Endothelial cell (in vitro differentiated cells): Measurements from ENCODE around the gene DDX20. TPM values are rescaled to one million over a fixed set of nuclear protein-coding genes. Genes with fewer than 3 reads are reported as not detected.
"Not testable (repeated sequence)": the region's sequence is repeated elsewhere in the genome, so short reads cannot be mapped to it uniquely, and the experiment has no call there.

Experiments
- DNase-seq: peaks from one replicate; pipeline ENCODE4 v3.0.0; 2021; ENCODE audit warnings: low spot score
- H3K27ac Mint-ChIP-seq: one replicate; pipeline ENCODE4 v1.8.0; 2021; ENCODE audit warnings: mixed read lengths, inconsistent platforms; ENCODE audit not compliant: unreplicated experiment
- H3K27me3 Mint-ChIP-seq: one replicate; pipeline ENCODE4 v1.8.0; 2021; ENCODE audit warnings: mild to moderate bottlenecking, moderate library complexity, mixed read lengths, inconsistent platforms; ENCODE audit not compliant: unreplicated experiment
- H3K36me3 Mint-ChIP-seq: one replicate; pipeline ENCODE4 v1.8.0; 2021; ENCODE audit warnings: mild to moderate bottlenecking, low read depth, mixed read lengths, inconsistent platforms; ENCODE audit not compliant: unreplicated experiment
- H3K4me1 Mint-ChIP-seq: one replicate; pipeline ENCODE4 v1.8.0; 2021; ENCODE audit warnings: mild to moderate bottlenecking, mixed read lengths, inconsistent platforms; ENCODE audit not compliant: unreplicated experiment
- H3K4me3 Mint-ChIP-seq: one replicate; pipeline ENCODE4 v1.8.0; 2021; ENCODE audit warnings: mild to moderate bottlenecking, mixed read lengths, inconsistent platforms; ENCODE audit not compliant: unreplicated experiment
- H3K9me3 Mint-ChIP-seq: one replicate; pipeline ENCODE4 v1.8.0; 2021; ENCODE audit warnings: mixed read lengths, inconsistent platforms; ENCODE audit not compliant: unreplicated experiment
- total RNA-seq: library from RNA; stranded (reverse); fragmentation: NEBNext Ultra II Directional; extraction: Animal tissue kit (Norgen Biotek cat#: 25700); gene quantifications from one replicate; pipeline ENCODE4 v1.2.1, GENCODE V29; 2021; ENCODE audit not compliant: unreplicated experiment
- TF ChIP-seq, protein P1 (sequence below): fragments of 200-600 bp; sonication (generic); IDR thresholded peaks from one replicate; pipeline ENCODE4 v1.5.0; 2021; ENCODE audit warnings: antibody characterized with exemption; ENCODE audit not compliant: unreplicated experiment

Gene DDX20
- total RNA-seq, 1 donor from 2014 or later = 18.8 TPM

- Mint-ChIP-seq H3K9me3 (no peaks in the 10 kb centered on the region), H3K27me3 (no peaks in the 10 kb centered on the region), H3K4me1 (peaks cover 7% of the 10 kb centered on the region), H3K4me3 (no peak overlapping the region), H3K36me3 (no peaks in the 10 kb centered on the region), H3K27ac (no peak overlapping the region)
- DNase-seq = no peak
- TF ChIP-seq, protein P1, sequence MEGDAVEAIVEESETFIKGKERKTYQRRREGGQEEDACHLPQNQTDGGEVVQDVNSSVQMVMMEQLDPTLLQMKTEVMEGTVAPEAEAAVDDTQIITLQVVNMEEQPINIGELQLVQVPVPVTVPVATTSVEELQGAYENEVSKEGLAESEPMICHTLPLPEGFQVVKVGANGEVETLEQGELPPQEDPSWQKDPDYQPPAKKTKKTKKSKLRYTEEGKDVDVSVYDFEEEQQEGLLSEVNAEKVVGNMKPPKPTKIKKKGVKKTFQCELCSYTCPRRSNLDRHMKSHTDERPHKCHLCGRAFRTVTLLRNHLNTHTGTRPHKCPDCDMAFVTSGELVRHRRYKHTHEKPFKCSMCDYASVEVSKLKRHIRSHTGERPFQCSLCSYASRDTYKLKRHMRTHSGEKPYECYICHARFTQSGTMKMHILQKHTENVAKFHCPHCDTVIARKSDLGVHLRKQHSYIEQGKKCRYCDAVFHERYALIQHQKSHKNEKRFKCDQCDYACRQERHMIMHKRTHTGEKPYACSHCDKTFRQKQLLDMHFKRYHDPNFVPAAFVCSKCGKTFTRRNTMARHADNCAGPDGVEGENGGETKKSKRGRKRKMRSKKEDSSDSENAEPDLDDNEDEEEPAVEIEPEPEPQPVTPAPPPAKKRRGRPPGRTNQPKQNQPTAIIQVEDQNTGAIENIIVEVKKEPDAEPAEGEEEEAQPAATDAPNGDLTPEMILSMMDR = no peak
Observed at GRCh38 chr1:111792249-111792648, 36.5 kb downstream of the DDX20 start.

GRCh38 chr1:111793923-111794322, 38.2 kb downstream of the DDX20 start:
- H3K27me3 Mint-ChIP-seq = no peaks in the 10 kb centered on the region
- TF ChIP-seq, protein P1 = no peak
- no peaks in the 10 kb centered on the region for H3K9me3 Mint-ChIP-seq
- H3K4me1 Mint-ChIP-seq = peaks cover 7% of the 10 kb centered on the region
- no peaks in the 10 kb centered on the region for H3K36me3 Mint-ChIP-seq
- H3K27ac Mint-ChIP-seq = no peak overlapping the region
- no peak overlapping the region for H3K4me3 Mint-ChIP-seq
- DNase-seq = no peak

DNA sequence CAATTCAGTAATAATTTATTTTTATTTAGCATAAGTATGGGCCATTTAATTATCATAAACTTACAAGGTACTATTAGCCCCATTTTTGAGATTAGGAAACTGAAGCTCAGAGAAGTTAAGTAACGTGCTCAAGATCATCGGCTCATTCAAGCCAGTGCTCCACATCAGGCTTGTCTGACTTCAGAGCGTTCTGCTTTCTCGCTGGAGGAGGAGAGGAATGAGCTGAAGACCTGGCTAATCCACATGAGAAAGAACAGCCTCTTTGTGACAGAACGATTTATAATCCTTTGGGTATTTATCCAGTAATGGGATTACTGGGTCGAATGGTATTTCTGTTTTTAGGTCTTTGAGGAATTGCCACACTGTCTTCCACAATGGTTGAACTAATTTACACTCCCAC, 39.7 kb downstream of the DDX20 start:
- H3K27ac Mint-ChIP-seq = no peak overlapping the region
- H3K27me3 Mint-ChIP-seq = no peaks in the 10 kb centered on the region
- no peaks in the 10 kb centered on the region for H3K9me3 Mint-ChIP-seq
- DNase-seq = no peak
- TF ChIP-seq, protein P1 = no peak
- no peak overlapping the region for H3K4me3 Mint-ChIP-seq
- H3K36me3 Mint-ChIP-seq = peaks cover 3% of the 10 kb centered on the region
- peaks cover 7% of the 10 kb centered on the region for H3K4me1 Mint-ChIP-seq

DNA sequence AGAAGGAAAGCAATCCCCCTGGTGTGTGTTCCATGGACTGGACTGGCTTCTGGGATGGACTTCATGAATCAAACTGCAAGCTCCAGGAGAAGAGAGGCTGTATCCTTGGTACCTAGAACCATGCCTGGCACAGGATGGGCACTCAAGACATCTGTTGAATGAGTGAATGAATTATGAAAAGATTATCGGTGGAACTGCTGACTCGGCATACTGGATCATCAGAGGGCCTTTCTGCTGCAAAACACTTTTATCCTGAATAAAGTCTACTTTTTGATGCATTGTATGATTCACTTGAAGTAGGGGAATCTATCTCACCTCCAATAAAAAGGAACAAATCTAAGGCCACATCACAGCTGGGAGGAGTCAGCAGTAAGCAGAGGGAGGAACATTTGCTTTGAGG, 42.9 kb downstream of the DDX20 start:
- no peak for DNase-seq
- Mint-ChIP-seq H3K36me3 (peaks cover 3% of the 10 kb centered on the region), H3K9me3 (no peaks in the 10 kb centered on the region), H3K27me3 (no peaks in the 10 kb centered on the region), H3K27ac (no peak overlapping the region), H3K4me3 (no peak overlapping the region), H3K4me1 (no peaks in the 10 kb centered on the region)
- TF ChIP-seq, protein P1 = no peak

GRCh38 chr1:111799722-111800121, 44.0 kb downstream of the DDX20 start:
- H3K4me3 Mint-ChIP-seq, H3K36me3 Mint-ChIP-seq, DNase-seq, H3K4me1 Mint-ChIP-seq, H3K27ac Mint-ChIP-seq, H3K9me3 Mint-ChIP-seq, H3K27me3 Mint-ChIP-seq: not testable (repeated sequence)
